Activated CD4-positive, alpha-beta memory T cell treated with anti-CD3 and anti-CD28 coated beads, Interleukin-2, amount 10 ng/mL, durations not matched to agents 7 days and 5 days (primary cell): Measurements from ENCODE around the gene NCKAP1. TPM values are rescaled to one million over a fixed set of nuclear protein-coding genes. Genes with fewer than 3 reads are reported as not detected.

Experiments
- CTCF ChIA-PET: fragments of 350-600 bp; sonication (Branson Sonifier 250); formaldehyde crosslinking; loops from one replicate; lab custom pipeline; 2021; ENCODE audit warnings: antibody characterized with exemption, inconsistent platforms; lab: Charles Lee
- POLR2A ChIA-PET: fragments of 350-600 bp; sonication (Branson Sonifier 250); formaldehyde crosslinking; loops from one replicate; lab custom pipeline; 2021; ENCODE audit warnings: antibody characterized with exemption; lab: Charles Lee
- DNase-seq: peaks from one replicate; pipeline ENCODE4 v3.0.0-alpha.2; 2020
- H3K27ac Mint-ChIP-seq: one replicate; pipeline ENCODE4 v1.8.0; 2021; ENCODE audit warnings: mild to moderate bottlenecking, mixed read lengths
- H3K27me3 Mint-ChIP-seq: one replicate; pipeline ENCODE4 v1.8.0; 2021; ENCODE audit warnings: mixed read lengths
- H3K36me3 Mint-ChIP-seq: one replicate; pipeline ENCODE4 v1.8.0; 2021; ENCODE audit warnings: low read depth, mixed read lengths
- H3K4me1 Mint-ChIP-seq: one replicate; pipeline ENCODE4 v1.8.0; 2021; ENCODE audit warnings: mixed read lengths
- H3K4me3 Mint-ChIP-seq: one replicate; pipeline ENCODE4 v1.8.0; 2021; ENCODE audit warnings: mild to moderate bottlenecking, mixed read lengths
- H3K9me3 Mint-ChIP-seq: one replicate; pipeline ENCODE4 v1.8.0; 2021; ENCODE audit warnings: mixed read lengths
- total RNA-seq, 2 experiments: library from RNA; stranded (reverse); gene quantifications; one replicate each; pipeline ENCODE4 v1.2.3, GENCODE V29; 2021

NCKAP1 gene
- total RNA-seq, 2 experiments from 2014 or later = 4.1 to 4.3 TPM

DNA sequence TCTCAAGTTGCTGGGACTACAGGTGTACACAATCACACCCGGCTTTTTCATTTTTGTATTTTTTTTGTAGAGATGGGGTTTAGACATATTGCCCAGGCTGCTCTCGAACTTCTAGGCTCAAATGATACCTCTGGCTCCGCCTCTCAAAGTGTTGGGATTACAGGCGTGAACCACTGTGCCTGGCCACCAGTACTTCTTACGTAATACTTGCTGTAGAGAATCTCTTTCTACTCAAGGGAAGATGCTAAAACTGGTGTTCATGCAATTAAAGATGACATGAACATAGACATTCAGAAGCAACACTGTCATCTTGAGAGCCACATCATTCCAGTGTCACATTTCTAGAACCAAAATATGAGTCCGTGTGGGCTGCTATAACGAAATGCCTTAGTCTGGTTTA, 118.2 kb downstream of the NCKAP1 start:
- ChIA-PET CTCF (no interaction called here), POLR2A (no interaction called here)
- no peaks in the 10 kb centered on the region for H3K27me3 Mint-ChIP-seq
- H3K27ac Mint-ChIP-seq = no peak overlapping the region
- no peaks in the 10 kb centered on the region for H3K36me3 Mint-ChIP-seq
- H3K9me3 Mint-ChIP-seq = no peaks in the 10 kb centered on the region
- no peak for DNase-seq
- H3K4me1 Mint-ChIP-seq = peaks cover 3% of the 10 kb centered on the region
- no peak overlapping the region for H3K4me3 Mint-ChIP-seq

DNA sequence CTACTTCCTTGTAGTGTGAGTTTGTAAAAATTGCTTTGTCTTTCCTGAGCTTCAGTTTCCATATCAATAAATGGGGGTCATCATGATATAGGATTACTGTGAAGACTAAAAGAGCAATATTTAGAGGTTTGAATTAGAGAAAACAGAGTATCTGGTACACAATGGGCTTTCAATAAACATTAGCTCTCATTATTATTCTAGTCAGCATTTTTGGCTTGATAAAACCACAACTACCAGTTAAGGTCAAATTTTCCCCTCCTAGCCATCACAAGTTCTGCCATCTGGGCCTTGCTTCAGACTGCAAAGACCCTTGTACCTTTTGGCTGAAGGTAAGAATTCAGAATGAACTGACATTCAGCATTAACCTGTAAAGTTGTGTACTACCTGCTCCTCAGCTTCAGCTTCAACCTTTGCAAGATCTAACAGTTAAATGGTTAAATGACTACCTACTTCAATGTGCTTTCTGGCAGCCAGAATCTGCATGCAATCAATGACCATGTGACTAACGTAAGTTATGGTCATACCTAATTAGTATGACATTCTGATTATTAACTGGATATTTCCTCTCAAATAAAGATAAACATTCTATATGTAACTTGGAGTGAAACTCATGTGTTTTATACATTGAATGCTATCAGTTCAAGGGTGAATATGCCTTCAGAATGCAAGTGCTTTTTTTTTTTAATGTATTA, 119.2 kb downstream of the NCKAP1 start:
- POLR2A ChIA-PET = no interaction called here
- Mint-ChIP-seq H3K4me3 (no peak overlapping the region), H3K36me3 (no peaks in the 10 kb centered on the region), H3K27ac (no peak overlapping the region), H3K4me1 (peaks cover 3% of the 10 kb centered on the region), H3K27me3 (no peaks in the 10 kb centered on the region), H3K9me3 (no peaks in the 10 kb centered on the region)
- no peak for DNase-seq
- CTCF ChIA-PET = interaction anchor here (1.0 kb wide), 1 partner anchor 16 kb away, joined by 3 read pairs; no protein-coding TSS in a partner anchor

GRCh38 chr2:182917924-182918323, 120.3 kb downstream of the NCKAP1 start:
- POLR2A ChIA-PET = no interaction called here
- Mint-ChIP-seq H3K4me3 (no peak overlapping the region), H3K27ac (no peak overlapping the region), H3K9me3 (no peaks in the 10 kb centered on the region), H3K36me3 (no peaks in the 10 kb centered on the region), H3K27me3 (no peaks in the 10 kb centered on the region), H3K4me1 (peaks cover 3% of the 10 kb centered on the region)
- CTCF ChIA-PET = no interaction called here
- no peak for DNase-seq

GRCh38 chr2:182916417-182916816, 121.8 kb downstream of the NCKAP1 start:
- DNase-seq = no peak
- Mint-ChIP-seq H3K9me3 (no peaks in the 10 kb centered on the region), H3K4me3 (no peak overlapping the region), H3K27ac (no peak overlapping the region), H3K36me3 (no peaks in the 10 kb centered on the region), H3K4me1 (peaks cover 3% of the 10 kb centered on the region), H3K27me3 (no peaks in the 10 kb centered on the region)
- CTCF ChIA-PET = interaction anchor here (0.6 kb wide), 1 partner anchor 1523 kb away, joined by 4 read pairs; no protein-coding TSS in a partner anchor
- POLR2A ChIA-PET = no interaction called here

DNA sequence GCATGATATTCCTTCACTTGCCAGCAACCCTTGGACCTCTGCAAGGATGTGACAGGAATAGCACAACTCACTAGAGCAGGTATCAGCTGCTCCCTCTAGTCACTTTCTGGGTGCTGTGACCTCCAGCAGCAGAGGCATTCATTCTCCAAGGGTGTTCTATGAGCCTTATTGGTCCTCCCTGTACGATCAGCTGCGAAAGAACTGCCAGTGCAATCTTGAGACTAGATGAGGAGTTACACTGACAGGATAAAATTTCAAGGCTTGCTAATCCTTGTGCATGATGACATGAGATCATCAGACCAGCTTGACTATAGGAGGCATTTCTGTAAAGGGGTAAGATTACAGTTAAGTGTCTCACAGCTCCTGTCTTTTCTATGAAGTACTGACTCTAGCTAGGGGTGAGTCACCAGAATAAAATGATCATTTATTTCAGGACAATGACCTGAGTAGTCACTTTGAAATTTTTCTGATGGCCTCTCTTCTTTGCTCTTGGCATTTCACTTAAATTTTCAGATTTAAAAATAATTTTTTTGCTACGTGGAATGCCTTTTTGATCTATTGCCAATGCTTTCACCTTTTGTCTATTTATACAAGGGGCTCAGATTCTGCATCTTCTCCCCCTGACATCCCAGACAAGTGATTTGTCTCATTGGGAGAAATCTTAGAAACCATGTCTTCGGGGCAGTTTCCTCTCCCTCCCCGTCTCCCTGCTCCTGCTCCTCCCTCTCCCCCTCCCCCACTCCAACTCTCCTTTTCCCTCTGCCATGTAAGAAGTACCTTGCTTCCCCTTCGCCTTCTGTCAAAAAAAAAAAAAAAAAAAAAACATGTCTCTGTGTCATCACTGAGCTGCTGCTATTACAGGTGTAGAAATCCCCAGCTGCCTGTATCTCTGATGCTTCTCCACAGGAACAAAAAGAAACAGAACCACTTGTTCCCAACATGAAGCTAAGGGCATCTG, 122.6 kb downstream of the NCKAP1 start:
- POLR2A ChIA-PET = no interaction called here
- no peaks in the 10 kb centered on the region for H3K27me3 Mint-ChIP-seq
- H3K36me3 Mint-ChIP-seq = no peaks in the 10 kb centered on the region
- H3K4me3 Mint-ChIP-seq = no peak overlapping the region
- DNase-seq = no peak
- no peaks in the 10 kb centered on the region for H3K9me3 Mint-ChIP-seq
- H3K4me1 Mint-ChIP-seq = peaks cover 3% of the 10 kb centered on the region
- H3K27ac Mint-ChIP-seq = no peak overlapping the region
- CTCF ChIA-PET = interaction anchor here (0.6 to 1.3 kb wide), 2 partner anchors 64 to 1522 kb away, joined by 4 read pairs; no protein-coding TSS in a partner anchor

DNA sequence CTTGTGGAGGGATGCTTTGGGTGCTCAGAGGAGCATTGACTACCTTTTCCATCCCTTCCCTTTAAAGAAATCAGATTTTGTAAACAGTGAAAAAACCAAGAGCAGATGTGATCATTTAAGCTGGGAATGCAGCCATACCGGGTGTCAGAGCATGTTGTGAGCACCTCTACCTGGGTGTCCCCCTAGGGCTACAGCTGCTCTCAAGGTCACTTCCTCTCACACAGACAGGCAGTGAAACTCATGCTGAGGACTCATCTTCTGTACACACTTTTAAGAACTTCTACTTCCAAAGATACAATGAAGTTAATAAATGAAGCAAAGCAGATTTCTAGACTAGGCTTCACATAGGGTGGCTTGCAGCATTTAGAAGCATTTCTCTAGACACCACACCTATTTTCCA, 123.4 kb downstream of the NCKAP1 start:
- ChIA-PET CTCF (interaction anchor here (1.3 kb wide), 1 partner anchor 65 kb away, joined by 4 read pairs; no protein-coding TSS in a partner anchor), POLR2A (no interaction called here)
- Mint-ChIP-seq H3K9me3 (no peaks in the 10 kb centered on the region), H3K27me3 (no peaks in the 10 kb centered on the region), H3K36me3 (no peaks in the 10 kb centered on the region), H3K27ac (no peak overlapping the region), H3K4me3 (no peak overlapping the region), H3K4me1 (no peaks in the 10 kb centered on the region)
- no peak for DNase-seq

DNA sequence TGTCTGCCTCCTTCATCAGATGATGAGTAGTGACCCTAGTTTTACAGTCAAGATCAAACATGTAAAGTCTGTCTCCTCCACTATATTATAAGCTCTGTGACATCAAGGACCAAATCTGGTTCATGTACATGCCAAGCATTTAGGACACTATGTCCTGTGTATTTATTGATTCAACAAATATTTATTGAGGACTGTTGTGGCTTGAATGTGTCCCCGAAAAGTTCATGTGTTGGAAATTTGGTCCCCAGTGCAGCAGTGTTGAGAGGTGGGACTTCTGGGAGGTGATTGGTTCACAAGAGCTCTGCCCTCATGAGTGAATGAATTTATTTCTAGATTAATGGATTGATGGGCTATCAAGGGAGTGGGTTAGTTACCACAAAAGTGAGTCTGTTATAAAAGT, 125.2 kb downstream of the NCKAP1 start:
- Mint-ChIP-seq H3K36me3 (no peaks in the 10 kb centered on the region), H3K27ac (no peak overlapping the region), H3K4me3 (no peak overlapping the region), H3K27me3 (no peaks in the 10 kb centered on the region), H3K4me1 (no peaks in the 10 kb centered on the region), H3K9me3 (no peaks in the 10 kb centered on the region)
- no peak for DNase-seq
- ChIA-PET POLR2A (no interaction called here), CTCF (no interaction called here)

GRCh38 chr2:182912518-182912915, 125.7 kb downstream of the NCKAP1 start:
- Mint-ChIP-seq H3K36me3 (no peaks in the 10 kb centered on the region), H3K4me1 (no peaks in the 10 kb centered on the region), H3K27me3 (no peaks in the 10 kb centered on the region), H3K27ac (no peak overlapping the region), H3K9me3 (no peaks in the 10 kb centered on the region), H3K4me3 (no peak overlapping the region)
- CTCF ChIA-PET = no interaction called here
- DNase-seq = no peak
- POLR2A ChIA-PET = no interaction called here

GRCh38 chr2:182911813-182912517, 126.3 kb downstream of the NCKAP1 start:
- no peak overlapping the region for H3K4me3 Mint-ChIP-seq
- CTCF ChIA-PET = no interaction called here
- H3K27me3 Mint-ChIP-seq = no peaks in the 10 kb centered on the region
- POLR2A ChIA-PET = no interaction called here
- H3K36me3 Mint-ChIP-seq = no peaks in the 10 kb centered on the region
- H3K9me3 Mint-ChIP-seq = no peaks in the 10 kb centered on the region
- no peak for DNase-seq
- H3K27ac Mint-ChIP-seq = no peak overlapping the region
- H3K4me1 Mint-ChIP-seq = no peaks in the 10 kb centered on the region

DNA sequence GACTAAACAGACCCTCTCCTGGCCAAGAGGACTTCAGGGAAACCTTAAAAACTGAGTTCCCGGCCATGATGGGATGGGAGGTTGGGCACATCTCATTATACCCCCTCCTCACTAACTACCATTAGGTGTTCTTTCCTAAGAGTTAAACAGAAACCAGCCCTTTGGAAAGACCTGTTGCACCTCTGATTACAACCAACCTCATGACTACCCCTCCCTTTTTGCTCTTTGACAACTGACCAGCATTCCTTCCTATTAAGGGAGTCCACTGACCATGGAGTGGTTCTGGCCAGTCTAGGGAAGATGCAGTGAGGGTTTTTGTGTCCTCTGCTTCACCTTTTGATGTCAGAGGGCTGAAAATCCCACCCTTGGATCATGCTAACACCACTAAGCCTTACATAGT, 127.3 kb downstream of the NCKAP1 start:
- POLR2A ChIA-PET = no interaction called here
- no peaks in the 10 kb centered on the region for H3K9me3 Mint-ChIP-seq

DNA sequence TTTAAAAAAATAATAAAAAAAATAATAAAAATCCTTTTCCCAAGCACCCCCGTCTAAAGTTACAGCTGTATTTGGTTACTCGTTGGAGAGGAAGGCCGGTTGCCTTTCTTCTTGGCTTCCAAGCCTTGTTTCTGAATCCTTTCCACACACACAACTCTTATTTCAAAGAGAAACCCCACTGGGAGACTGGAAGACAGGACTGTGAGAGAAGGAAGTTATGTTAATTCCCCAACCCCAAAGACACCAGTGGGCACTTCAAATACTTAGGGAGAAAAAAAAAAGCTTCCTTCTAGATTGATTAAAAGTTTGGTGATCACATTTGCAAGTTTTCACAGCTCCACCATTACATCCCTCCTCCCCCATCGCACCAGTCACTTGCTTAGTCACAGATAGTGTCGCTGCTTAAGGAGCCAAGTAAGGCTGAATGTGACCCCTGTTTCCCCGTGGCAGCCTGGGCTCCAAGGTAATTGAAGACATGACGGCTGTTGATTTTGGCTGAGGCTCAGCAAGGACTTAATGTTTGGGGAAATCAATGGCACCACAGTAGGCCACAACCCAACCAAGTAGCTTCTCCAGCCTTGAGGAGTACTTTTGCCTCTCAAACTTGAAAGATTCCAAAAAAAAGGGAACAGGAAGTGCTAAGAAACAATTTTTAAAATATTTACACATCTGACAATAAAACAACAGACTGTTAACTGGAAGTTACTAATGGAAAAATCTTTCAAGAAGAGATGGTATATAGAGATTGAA, 131.0 kb downstream of the NCKAP1 start:
- no peaks in the 10 kb centered on the region for H3K36me3 Mint-ChIP-seq
- H3K4me3 Mint-ChIP-seq = no peak overlapping the region
- H3K4me1 Mint-ChIP-seq = peaks cover 2% of the 10 kb centered on the region
- CTCF ChIA-PET = interaction anchor here (0.6 kb wide), 2 partner anchors 37 to 866 kb away, joined by 3 to 4 read pairs; no protein-coding TSS in a partner anchor
- no peak for DNase-seq
- no peaks in the 10 kb centered on the region for H3K27me3 Mint-ChIP-seq
- H3K9me3 Mint-ChIP-seq = no peaks in the 10 kb centered on the region
- POLR2A ChIA-PET = no interaction called here
- no peak overlapping the region for H3K27ac Mint-ChIP-seq

More for the DNA sequence above, 127.3 kb downstream of the NCKAP1 start:
- no peaks in the 10 kb centered on the region for H3K4me1 Mint-ChIP-seq
- CTCF ChIA-PET = no interaction called here
- H3K4me3 Mint-ChIP-seq = no peak overlapping the region
- H3K27ac Mint-ChIP-seq = no peak overlapping the region
- no peak for DNase-seq
- H3K27me3 Mint-ChIP-seq = no peaks in the 10 kb centered on the region
- H3K36me3 Mint-ChIP-seq = no peaks in the 10 kb centered on the region

DNA sequence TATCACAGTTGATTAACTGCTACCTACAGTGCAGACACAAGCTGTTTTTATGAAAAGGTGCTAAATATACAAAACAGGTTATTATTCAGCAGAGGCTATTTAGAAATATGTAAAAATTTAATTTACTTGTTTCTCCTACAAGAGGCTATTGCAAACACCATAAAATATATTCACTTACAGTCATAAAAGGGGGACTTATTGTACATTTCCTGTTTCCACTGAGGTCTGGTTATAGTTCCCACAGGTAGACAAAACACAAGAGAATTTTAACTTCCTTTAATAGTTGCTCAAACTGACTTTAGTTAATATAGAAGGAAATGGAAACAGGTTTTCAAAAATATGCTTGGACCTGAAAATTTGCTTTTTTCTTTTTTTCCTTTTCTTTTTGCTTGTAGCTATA, 131.8 kb downstream of the NCKAP1 start:
- Mint-ChIP-seq H3K9me3 (no peaks in the 10 kb centered on the region), H3K4me1 (peaks cover 2% of the 10 kb centered on the region), H3K4me3 (no peak overlapping the region), H3K27ac (no peak overlapping the region), H3K27me3 (no peaks in the 10 kb centered on the region), H3K36me3 (no peaks in the 10 kb centered on the region)
- DNase-seq = no peak
- ChIA-PET POLR2A (interaction anchor here (0.7 kb wide), 1 partner anchor 90 kb away, joined by 3 read pairs; no protein-coding TSS in a partner anchor), CTCF (interaction anchor here (0.6 kb wide), 1 partner anchor 866 kb away, joined by 4 read pairs; no protein-coding TSS in a partner anchor)
